HuH-7.5 (cell line): ENCODE measurements around the gene SIK2.
A peak's percentile ranks its signal among the peaks of the same experiment; 100 is the strongest.

Source experiments
- DNase-seq: peaks from one replicate; pipeline ENCODE4 v3.0.0; 2011; ENCODE audit warnings: low spot score

The SIK2 gene

DNA sequence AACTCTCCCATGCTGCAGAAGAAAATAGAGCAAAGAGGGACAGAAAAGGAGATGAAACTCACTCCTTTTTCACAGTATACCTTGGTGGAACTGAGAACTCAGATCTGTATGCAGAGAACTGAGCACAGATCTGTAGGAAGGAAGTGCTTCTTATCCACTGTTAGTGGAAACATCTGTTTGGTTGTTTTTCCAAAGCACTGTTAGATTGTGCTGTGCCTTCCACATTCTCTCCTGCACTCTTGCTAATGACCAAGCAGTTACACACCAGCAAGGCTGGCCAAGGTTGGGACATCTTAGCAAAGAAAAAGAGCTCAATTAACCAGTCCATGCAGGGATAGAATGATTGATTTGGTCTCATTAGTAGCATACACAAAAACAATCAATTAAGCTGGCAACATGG, 20.1 kb upstream of the SIK2 start:
- no peak for DNase-seq

DNA sequence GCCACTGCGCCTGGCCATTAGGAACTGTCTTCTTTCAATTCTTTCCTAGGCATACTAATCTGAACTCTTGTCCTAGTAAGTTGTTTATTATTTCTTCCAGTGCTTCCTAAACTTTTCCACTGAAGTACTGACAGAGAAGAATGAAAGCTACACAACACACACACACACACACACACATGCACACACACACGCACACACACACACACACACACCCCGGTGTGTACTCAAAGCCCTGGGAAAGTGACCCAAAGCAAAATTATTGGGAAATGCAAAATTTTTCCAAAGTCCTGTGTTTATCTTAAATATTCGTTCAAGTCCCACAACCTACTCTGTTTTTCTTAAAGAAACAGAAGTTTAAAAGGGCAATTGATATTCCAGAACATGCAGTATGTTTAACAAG, 19.4 kb upstream of the SIK2 start:
- no peak for DNase-seq

DNA sequence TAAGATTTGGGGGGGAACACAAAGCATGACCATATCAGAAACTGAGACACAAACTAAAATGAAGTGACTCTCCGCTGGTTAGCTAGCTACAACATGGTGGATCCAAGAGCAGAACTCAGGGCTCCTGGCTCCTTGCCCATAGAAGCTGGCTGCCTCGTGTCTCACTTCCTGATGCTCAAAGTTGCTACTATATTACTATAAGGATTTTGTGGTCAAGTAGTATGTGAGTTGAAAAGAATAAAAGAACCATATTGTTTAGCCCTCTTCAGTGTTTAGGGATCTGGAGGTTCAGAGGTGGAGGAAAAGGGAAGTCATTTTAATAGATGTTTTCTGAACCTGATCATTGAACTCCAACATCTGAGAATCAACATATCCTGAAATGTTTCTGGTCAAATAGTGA, 16.9 kb upstream of the SIK2 start:
- no peak for DNase-seq

DNA sequence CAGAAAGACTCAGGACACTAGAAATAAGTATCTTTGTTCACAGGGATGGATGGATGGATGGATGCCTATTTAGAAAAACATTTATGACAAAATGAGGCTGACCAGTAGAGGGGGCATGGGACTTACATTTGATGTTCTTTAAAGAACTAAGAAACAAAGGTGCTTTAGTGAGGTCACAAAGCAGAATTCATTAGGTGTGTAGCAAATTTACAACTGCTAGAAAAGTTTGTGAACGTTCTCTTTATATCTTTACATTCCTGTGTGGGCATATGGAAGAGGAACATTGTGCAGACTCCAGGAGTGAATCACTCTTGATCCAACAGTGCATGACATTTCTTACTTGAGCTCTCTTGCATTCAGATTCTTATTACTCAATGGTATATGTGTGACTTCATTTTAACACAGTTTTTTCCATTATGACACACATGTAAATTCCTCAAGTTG, 15.8 kb upstream of the SIK2 start:
- DNase-seq = no peak

DNA sequence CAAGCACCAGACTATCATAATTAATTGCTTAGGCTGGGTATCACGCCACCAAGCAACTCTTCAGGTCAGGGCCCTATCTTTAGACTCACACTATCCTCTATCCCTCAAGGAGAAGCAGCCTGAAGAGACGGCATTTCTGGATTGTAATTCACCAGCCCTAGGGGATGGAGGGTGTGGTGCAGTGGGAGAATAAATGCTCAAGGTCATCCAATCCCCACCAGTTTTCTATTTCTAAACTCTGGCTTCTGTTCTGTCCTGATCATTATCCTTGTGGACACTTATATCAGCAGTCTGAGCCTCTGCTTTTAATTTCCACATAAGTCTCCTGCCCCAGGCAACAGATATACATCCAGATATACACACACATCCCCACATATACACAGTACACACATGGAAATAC, 13.1 kb upstream of the SIK2 start:
- DNase-seq = no peak

DNA sequence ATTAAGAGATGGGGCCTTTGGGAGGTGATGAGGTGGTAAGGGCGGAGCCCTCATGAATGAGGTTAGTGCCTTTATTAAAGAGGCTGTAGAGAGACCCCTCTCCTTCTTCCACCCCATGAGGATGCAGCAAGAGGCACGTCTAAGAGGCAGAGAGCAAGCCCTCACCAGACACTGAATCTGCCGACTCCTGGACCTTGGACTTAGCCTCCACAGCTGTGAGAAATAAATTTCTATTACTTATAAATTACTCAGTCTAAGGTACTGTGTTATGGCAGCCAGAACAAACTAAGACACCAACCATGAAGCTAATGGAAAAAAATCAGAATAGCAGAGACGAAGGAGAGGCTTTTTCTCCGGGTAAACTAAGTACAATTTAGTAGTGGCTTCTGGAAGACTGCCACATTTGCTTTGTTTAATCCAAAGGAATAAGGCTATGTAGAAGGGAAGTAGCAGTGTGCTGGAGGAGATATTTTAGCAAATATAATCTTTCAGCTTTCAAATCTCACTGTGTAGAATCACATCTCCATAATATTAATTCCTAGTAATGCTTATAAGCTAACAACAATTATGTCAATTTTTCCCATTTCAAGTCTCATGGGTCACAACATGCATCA, 12.3 kb upstream of the SIK2 start:
- DNase-seq = no peak

DNA sequence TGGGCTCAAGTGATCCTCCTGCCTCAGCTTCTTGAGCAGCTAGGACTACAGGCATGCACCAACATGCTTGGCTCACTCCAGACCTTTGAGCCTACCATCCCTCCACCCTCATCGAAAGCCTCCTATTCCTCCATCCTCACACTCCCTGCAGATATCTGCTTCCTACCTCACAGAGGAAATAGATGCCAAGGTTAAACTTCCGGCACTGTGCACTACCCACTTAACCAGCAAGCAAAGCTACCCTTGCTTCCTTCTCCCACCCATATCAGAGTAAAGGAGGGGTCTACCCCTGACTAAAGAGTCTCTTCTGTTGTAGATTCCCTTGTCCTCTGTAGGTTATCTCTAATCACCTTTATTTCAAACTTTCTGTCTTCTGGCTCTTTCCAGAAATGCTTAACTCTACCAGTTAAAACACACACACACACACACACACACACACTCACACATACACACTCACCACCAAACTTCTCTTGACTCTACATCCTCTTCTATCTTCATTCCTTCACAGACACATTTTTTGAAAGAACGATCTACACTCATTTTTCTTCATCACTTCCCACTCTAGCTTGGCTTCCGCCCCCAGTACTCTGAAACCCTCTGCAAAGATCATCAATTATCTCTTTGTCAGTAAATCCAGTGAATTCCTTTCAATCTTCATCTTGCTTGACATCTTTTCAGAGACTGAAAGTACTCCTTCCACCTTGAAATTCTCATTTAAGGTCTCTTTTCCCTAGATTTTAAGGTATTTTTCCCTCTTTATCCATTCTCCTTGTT, 10.9 kb upstream of the SIK2 start:
- no peak for DNase-seq

DNA sequence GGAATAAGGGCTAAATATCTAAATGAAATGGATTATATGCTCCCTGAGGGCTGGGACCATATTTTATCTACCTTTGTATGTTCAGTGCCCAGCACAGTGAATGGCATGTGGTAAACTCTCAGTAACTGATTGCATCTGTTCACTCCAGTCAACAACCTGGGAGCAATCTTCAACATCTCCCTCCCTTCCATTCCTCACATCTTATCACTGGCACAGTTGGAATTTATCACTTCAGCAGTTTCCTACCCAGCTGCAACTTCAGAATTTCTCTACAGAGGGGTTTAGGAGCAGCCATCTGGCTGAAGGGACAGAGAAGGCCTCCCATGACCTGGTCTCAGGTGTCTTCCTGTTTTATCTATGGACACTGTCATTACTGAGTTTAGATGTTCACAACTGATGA, 9.8 kb upstream of the SIK2 start:
- DNase-seq = no peak

DNA sequence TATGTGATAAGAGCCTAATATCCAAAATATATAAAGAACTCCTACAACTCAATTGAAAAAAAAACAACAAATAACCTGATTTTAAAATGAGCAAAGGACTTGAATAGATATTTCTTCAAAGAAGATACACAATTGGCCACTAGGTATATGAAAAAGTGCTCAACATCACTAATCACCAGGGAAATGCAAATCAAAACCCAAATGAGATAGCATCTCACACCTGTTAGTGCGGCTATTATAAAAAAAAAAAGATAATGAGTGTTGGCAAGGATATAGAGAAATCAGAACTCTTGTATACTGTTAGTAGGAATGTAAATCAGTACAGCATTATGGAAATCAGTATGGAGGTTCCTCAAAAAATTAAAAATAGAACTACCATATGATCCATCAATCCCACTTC, 5.9 kb upstream of the SIK2 start:
- no peak for DNase-seq

DNA sequence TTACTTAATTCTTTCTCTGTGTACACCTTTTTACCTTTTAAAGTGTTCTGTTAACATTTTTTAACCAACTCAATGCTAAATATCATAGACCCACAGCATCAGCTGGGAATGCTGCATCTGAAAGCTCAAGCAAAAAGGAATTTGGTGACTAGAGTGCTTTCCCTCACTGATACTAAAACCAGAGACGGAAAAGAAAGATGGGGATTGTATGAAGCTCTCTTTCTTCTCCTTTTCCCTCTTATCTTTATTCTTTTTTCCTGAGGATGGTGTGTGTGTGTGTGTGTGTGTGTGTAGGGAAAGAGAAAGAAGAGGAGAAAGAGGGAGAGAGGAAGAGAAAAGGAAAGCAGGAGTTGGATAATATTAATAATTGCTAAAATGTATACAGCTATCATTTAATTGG, 4.1 kb upstream of the SIK2 start:
- no peak for DNase-seq

DNA sequence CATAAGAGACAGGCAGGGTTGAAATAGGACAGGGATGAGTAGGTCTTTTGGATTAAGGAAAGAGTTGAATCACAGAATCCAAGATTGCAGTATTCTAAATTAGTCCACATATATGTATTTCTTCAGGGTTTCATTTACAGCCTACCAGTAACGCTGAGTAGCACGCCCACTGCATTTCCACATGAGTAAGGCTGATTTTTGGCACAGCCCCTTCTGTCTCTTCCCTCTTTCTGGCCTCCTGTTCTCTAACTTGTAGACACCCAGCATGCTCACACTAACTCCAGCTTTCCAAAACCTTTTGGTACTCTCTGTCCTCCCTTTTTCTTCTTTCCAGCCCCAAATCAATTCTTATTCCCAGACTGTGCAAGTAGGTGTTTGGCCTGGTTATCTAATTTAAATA, 3.7 kb upstream of the SIK2 start:
- no peak for DNase-seq

DNA sequence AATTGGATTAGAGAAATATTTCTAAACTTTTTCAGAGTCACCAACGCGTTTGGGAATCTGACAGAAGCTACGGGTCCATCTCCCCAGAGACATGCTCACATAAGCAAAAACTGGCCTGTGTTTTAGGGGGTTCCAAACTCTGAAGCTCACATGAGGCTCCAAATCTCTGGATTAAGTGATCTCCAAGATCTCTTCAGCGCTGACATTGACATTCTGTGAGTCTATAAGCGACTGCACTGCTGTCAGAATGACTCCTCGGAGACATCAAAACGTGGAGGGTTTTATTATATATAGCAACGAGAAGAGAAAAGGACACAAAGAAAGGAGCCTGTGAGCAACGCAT, 642 bp upstream of the SIK2 start:
- DNase-seq = no peak

DNA sequence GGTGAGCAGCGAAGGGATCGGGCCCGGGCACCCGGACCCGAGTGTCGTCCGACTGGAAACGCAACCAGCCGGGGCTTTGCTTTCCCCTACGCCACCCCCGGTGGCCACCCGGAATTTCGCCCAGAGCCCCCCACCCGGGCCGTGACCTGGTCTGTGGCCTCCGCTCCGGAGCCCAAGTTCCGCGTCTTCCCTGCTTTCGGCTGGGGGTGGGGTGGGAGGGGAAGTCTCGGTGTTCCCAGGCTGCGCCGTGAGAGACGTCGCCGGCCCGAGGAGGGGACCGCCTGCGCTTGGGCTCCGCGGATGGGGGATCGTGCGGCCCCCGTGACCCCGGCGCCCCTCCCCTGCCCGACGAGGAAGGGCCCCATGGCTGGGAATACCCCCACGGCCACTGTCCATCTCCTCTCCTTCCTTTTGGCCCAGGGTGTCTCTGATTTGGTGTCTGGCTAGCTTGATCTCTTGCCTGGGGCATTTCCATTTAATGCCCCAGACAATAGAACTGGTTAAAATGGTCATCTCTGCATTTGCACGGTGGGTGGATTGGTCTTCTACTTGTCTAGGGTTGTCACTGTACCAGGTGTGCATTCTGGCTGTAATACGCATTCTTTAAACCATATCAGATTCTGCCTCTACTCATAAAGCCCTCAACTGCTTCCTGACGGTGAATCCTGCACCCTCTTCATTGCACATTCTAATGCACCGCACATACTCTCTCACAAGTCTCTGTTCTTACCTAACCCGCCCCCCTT, 789 bp downstream of the SIK2 start:
- DNase-seq = peak; percentile 9

DNA sequence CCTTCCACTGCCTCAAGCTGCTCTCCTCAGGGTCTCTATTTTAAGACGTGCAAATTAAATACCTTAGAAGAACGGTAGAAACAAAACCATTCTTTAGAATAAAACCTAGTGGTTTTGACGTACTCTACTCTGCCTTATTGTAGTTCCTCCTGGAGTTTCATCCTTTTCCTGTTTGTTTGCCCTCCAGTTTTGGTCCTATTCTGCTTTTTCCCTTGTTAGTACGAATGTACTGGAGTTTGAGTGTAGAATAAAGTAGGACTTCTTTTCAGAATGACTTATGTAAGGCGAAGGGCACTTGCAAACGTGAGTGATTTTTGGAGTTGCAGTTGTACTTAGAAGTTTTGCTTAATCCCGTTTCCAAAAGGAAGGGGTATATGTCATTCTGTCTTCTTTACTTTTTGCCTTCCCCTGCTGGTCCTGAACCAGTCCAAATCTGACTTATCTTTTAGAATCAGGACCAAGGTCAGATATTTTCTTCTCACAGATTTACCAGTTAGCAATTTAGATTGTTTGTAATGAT, 1.4 kb downstream of the SIK2 start:
- DNase-seq = no peak

DNA sequence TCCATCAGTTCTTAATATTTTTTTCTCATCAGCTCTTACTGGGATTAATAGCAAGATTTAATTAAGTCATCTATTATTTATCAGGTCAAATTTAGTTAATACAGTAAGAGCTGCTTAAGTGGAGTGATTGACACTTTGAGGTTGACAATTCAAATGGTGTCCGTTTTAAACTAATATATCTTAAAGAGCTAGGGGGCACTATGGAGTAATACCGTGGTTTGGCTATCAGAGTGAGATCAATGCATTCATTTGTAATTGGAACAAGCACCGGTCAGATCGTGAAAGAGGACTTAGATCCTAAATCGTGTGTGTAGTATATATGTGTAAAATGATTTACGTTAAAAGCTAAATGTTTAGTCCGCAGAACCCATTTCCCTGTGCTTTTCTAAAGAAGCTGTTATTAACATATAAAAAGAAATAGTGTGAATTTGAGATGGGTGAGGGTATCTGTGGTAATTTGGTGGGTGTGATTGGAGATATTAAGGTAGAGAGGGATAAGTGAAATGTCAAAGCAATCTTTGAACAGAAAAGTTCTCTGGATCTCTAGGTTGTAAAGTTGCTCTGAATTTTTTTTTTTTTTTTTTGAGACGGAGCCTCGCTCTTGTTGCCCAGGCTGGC, 2.3 kb downstream of the SIK2 start:
- peak; percentile 23 for DNase-seq

DNA sequence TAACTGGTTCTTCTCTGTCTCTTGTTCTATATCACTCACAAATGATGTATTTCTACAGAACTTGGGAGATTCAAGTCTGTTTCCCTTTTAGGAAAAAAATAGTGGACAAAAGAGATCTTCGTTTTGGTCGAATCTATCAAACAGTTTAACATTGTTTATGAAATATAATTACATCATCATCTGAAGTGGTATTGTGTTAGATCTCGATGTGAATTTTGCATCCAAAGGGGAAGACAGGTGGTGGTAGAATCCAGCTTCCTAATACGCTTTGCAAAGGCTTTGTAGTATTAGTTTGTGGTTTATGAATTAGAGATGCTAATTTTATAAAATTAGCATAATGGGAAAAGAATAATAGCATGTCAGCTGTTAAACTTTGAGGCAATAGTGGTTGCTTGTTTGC, 3.4 kb downstream of the SIK2 start:
- no peak for DNase-seq

DNA sequence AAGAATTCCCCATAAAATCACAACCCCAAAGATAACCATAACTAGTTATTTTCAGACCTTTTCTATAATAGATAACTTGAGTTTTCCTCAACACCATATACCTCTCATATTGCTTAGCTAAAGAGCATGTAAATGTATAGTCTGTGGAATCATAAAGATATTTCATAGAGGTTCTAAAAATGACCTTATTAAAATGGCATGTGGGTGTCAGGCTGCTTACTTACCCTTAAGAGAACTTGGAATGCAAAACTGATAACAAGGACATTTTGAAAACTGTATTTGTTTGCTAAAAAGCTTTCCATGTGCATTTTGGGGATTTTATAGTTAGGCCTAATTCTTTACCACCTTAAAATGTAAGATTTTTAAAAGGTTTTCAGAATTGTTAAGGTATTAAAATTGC, 4.7 kb downstream of the SIK2 start:
- peak; percentile 4 for DNase-seq

DNA sequence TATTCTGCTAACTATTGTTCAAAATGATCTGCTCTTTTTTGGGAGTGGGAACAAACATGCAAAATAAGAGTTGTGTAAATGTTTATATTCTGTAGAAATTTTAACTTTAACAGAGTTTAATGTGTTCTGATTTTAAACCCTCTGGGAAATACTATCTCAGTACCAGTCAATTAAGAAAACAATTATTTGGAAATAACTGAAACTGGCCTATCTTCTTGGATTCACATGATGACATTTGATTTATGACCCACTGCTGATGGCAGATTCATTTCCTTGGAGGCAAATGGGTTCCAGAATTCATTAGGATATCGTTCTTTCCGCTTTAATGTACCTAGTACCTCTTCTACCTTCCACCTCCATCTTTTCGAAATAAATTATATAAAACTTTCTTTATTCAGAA, 5.5 kb downstream of the SIK2 start:
- no peak for DNase-seq

DNA sequence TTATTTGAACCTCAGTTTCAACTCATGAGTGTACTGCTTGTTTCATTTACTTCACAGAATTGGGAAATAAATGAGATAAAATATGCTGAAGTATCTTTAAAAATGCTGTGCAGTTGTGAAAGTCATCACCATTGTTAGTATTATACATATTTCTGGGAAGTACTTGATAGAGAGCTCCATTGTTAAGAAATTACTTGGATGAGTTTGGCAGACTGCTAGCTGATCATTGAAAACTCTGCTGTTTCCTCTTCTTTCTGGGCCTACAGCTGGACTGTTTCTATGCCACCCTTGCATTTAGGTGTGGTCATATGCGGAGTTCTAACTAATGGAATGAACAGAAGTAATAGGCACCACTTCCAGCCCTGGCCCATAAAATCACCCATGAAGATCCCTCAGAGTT, 10.0 kb downstream of the SIK2 start:
- DNase-seq = no peak

DNA sequence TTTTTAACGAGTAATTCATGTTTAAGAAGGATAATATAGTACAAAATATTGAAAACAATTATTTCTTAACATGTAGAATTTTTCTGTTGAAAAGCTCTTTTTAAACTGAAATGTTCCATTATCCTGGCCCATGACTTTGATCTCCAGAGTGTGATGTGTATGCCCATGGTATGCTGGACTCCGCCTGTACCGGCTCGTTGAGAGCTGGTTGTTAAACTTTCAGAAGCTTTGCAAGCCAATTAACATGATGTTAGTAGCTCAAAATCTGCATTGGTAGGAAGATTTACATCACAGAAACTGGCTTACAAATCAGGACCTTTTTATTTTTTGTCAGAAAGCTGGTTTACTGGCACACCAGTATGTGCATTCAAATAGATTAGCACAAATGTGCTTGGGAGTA, 15.0 kb downstream of the SIK2 start:
- DNase-seq = no peak

DNA sequence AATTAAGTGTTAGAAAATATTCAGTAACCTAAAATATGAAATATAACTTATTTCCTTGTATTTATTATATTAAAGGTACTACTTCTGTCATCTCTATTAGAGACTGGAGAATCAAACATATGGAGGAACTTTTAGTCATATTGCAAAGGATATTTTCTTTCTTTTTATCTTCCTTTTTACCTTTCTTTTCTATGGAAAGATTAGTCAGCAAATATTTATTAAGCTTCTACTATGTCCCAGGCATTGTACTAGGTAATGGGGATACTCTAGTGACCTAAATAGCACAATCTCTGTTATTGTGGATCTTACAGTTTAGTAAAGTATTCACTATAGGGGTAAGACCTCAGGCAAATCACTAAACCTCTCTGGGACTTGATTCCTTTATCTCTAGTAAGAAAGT, 18.3 kb downstream of the SIK2 start:
- DNase-seq = no peak

DNA sequence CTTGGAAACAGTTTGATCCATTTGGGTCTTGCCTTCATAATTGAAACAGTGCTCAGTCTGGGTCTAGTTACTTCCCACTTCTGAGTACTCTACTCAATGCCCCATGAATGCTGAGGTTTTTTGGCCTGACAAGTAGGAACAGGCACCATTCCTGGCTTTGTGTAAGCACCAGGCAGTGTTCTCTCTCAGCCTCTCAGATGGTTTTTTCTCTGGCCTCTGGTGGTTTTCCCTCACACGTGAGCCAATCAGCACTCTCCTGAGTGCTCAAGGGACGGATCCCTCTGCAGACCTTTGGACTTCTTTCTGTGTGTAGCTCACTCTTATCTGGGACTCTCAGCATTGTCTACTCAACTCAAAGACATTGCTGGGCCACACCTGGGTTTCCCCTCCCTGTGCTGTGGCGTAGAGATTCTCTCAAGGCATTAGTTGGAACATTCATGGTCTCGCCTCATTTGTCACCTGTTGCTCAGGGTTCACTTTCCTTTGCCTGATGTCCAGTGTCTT, 21.3 kb downstream of the SIK2 start:
- DNase-seq = no peak

DNA sequence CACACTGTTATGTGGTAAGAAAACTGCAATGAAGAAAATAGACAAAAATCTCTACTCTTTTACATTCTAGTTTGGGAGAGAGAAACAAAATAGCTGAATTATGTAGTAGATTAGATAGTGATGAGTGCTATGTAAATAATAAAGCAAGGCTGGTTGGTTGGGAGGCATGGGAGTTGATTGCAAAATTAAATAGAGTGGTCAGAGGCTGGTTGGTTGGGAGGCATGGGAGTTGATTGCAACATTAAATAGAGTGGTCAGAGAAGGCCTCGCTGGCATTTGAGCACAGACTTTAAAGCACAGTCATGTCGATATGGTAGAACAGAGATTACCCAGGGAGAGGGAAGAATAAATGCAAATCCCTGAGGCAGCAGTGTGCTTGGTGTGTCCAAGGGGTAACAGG, 22.4 kb downstream of the SIK2 start:
- DNase-seq = no peak
